ENCODE data around the gene MMP25.

GRCh38 chr16:3038896-3039295 is 7.5 kb upstream of the MMP25 start:
- TF ChIP-seq CTCF (conservative IDR thresholded peaks at IDR 0.05; ENCODE audit: low read depth, low read length): no peak
- TF ChIP-seq EZH2 (IDR thresholded peaks at IDR 0.05; ENCODE audit: low read length, unreplicated experiment): no peak
- no peak for TF ChIP-seq EZH2phosphoT487 (IDR thresholded peaks at IDR 0.05; ENCODE audit: borderline replicate concordance, low read length)

Measured in PC-3 (cell line).